ENCODE results near the gene PYCR2. TPM values are rescaled to one million over a fixed set of nuclear protein-coding genes. Genes with fewer than 3 reads are reported as not detected.

Gene PYCR2
- total and polyA plus RNA-seq, 2 of the 8 experiments (the other 6 are each of a cell fraction or from before 2014, with no cell fraction given), result 79.3 to 84.6 TPM

DNA sequence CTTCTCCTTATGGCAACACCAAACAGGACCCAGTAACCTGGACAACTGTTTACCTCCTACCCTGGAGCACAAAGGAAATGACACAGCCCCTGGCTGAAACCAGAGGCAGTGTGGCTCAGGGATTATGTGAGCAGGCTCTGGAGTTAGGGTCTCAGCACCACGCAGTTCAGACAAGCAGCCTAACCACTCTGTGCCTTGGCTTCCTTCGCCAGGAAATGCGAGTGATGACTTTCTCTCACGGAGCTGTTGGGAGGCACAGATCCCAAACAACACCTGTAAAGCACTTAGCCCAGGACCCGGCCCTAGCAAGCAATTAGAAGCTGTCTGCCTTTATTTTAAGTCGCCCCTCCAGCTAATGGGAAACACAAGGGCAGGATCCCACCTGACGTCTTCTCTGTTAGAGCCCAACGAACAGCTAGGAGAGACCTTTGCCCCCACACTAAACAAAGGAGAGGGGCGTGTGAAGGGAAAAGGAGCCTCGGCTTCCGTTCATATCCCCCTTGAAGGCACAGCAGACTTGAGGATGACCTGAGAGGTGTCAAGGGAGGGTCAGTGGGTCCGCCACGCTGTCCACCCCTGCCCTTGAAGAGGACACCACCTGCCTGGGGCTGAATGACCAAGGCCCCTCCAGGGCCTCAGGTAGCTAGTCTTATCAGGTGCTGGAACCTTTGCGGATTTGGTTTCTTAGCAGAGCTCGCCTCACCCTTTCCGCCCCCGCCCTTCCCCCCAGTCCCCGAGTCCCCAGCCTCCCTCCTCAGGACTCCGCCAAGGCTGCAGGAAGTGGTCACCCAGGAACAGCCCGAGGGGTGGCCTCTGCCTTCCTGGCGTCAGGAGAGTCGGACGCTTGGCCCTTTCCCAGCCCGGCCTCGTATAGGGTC lies 42.7 kb downstream of the PYCR2 start:
- H4K8ac ChIP-seq (ENCODE audit: extremely low read depth, insufficient read depth, low read length), result peak overlapping the region; percentile 82; the same call in 1 of the 2 replicates
- peak overlapping the region; percentile 8 for H4K91ac ChIP-seq (replicated peaks; ENCODE audit: insufficient read length, low read length)
- no peak overlapping the region for H2BK12ac ChIP-seq (ENCODE audit: low read depth, low read length)
- peaks cover 9% of the 10 kb centered on the region; the same call in 1 of the 2 replicates for H3K23me2 ChIP-seq (ENCODE audit: low read depth, low read length)
- H3K27ac ChIP-seq (ENCODE audit: low read depth, low read length), result no peak overlapping the region
- ChIA-PET CTCF (ENCODE audit: partially characterized antibody) (interaction anchor here (1.0 to 21.3 kb wide), 20 partner anchors 7 to 407 kb away, joined by 3 to 406 read pairs (median 4); partner anchors contain the start of gene LEFTY1), POLR2A (ENCODE audit: partially characterized antibody) (interaction anchor here (0.6 to 4.9 kb wide), 21 partner anchors 9 to 453 kb away, joined by 3 to 63 read pairs (median 5); partner anchors contain the start of genes H3-3A, LEFTY1, LEFTY2 and PYCR2)
- H2AFZ ChIP-seq (ENCODE audit: low read length), result no peak overlapping the region
- H3K23ac ChIP-seq (ENCODE audit: insufficient read length), result no peak overlapping the region
- 0 out of 2 replicates have a peak overlapping the region, but pooled peaks have one; percentile 40 for H2BK20ac ChIP-seq (ENCODE audit: low read length)
- peak overlapping the region; percentile 53 to 92 (median 78) for H3K4me3 ChIP-seq (ENCODE audit: extremely low read depth in 1 of 4, insufficient read depth in 2 of 4, low read depth in 3 of 4, low read length in 4 of 4)
- H3K9ac ChIP-seq (replicated peaks in 1 of 4; ENCODE audit: extremely low read depth in 1 of 4, low read depth in 3 of 4, low read length in 3 of 4), result peak overlapping the region in 3 of 4 experiments; percentile 38 to 53 (median 48); a peak in 5 of 7 replicates
- TF ChIP-seq TAF7 (optimal IDR thresholded peaks at IDR 0.05; ENCODE audit: borderline replicate concordance, low read depth, low read length) (no peak), SAP30 (IDR thresholded peaks at IDR 0.05; ENCODE audit: insufficient read depth, insufficient replicate concordance, low read length) (peak; percentile 5), SIRT6 (IDR thresholded peaks at IDR 0.05; ENCODE audit: low read length) (no peak), RFX5 (IDR thresholded peaks at IDR 0.05; ENCODE audit: borderline replicate concordance, low read depth, low read length) (no peak), SP2 (IDR thresholded peaks at IDR 0.05; ENCODE audit: low read length) (no peak), NANOG (IDR thresholded peaks at IDR 0.05; ENCODE audit: insufficient read depth, low read depth, low read length, poor library complexity, severe bottlenecking) (no peak)
- H3K36me3 ChIP-seq (ENCODE audit: control insufficient read depth in 2 of 4, insufficient read depth in 4 of 4, low read length in 3 of 4), result no peaks in the 10 kb centered on the region; a peak in 1 of 8 replicates
- 14% methylated on average over 19 of the region's 25 CpGs; no CpG with 5 or more reads in 1 of the 2 experiments for WGBS, 2 experiments (ENCODE audit: extremely low coverage in 1 of 2, insufficient coverage in 1 of 2, insufficient read length in 1 of 2, insufficient replicate concordance in 2 of 2, low coverage in 1 of 2, low lambda C conversion rate in 2 of 2, missing lambda C conversion rate in 1 of 2)
- H3K9me3 ChIP-seq (ENCODE audit: insufficient read depth in 2 of 2, low read depth in 1 of 2, low read length in 1 of 2), result no peaks in the 10 kb centered on the region
- peaks cover 2 to 10% of the 10 kb centered on the region in 2 experiments for H4K20me1 ChIP-seq (replicated peaks in 1 of 2; ENCODE audit: control insufficient read depth in 1 of 2, insufficient read depth in 2 of 2, low read length in 2 of 2)
- peaks cover 16% of the 10 kb centered on the region; the same call in 1 of the 2 replicates for H3K79me1 ChIP-seq (ENCODE audit: low read depth, low read length)
- peak overlapping the region; percentile 76 to 90 for H3K4me2 ChIP-seq (ENCODE audit: insufficient read depth in 1 of 2, low read depth in 2 of 2, low read length in 2 of 2)
- peaks cover 9 to 20% (median 14%) of the 10 kb centered on the region in 4 experiments for H3K4me1 ChIP-seq (replicated peaks in 1 of 4; ENCODE audit: control insufficient read depth in 3 of 4, insufficient read depth in 4 of 4, low read length in 3 of 4)
- no peak overlapping the region for H3K14ac ChIP-seq (ENCODE audit: insufficient read length)
- H3K4ac ChIP-seq (replicated peaks; ENCODE audit: insufficient read length, low read depth, low read length), result peak overlapping the region; percentile 91
- H2AK5ac ChIP-seq (ENCODE audit: low read depth, low read length), result no peak overlapping the region; the same call in 1 of the 2 replicates
- peak overlapping the region; percentile 46 for H3K56ac ChIP-seq (replicated peaks; ENCODE audit: insufficient read length, low read depth, low read length)
- H4K5ac ChIP-seq (ENCODE audit: insufficient read length, low read depth, low read length), result peak overlapping the region; percentile 35
- peak overlapping the region; percentile 8 for H2BK5ac ChIP-seq (ENCODE audit: low read depth, low read length)
- peak overlapping the region; percentile 93; the same call in 1 of the 2 replicates for H2BK15ac ChIP-seq (ENCODE audit: low read length)
- H3K27me3 ChIP-seq (replicated peaks in 1 of 4; ENCODE audit: control insufficient read depth in 3 of 4, extremely low read depth in 1 of 4, insufficient read depth in 3 of 4, low read length in 3 of 4), result peaks cover 0 to 13% (median 6%) of the 10 kb centered on the region in 4 experiments; a peak in 4 of 7 replicates
- FAIRE-seq (no peak), DNase-seq (ENCODE audit: low read depth in 1 of 2, low spot score in 2 of 2) (no peak)
- no peak overlapping the region for H2BK120ac ChIP-seq (replicated peaks; ENCODE audit: low read depth, low read length)
- peak overlapping the region; percentile 72 for H3K18ac ChIP-seq (ENCODE audit: extremely low read depth, low read length)
- peaks cover 0 to 13% of the 10 kb centered on the region in 2 experiments; a peak in 2 of 4 replicates for H3K79me2 ChIP-seq (ENCODE audit: control insufficient read depth in 1 of 2, insufficient read depth in 2 of 2, low read length in 2 of 2)
